CD1c-positive myeloid dendritic cell (primary cell): ENCODE measurements around the gene NECAP2.
A peak's percentile ranks its signal among the peaks of the same experiment; 100 is the strongest.
"Not testable (repeated sequence)": the region's sequence is repeated elsewhere in the genome, so short reads cannot be mapped to it uniquely, and the experiment has no call there.

Experiments used
- DNase-seq: peaks from one replicate; pipeline ENCODE4 v3.0.0-alpha.2; 2016; ENCODE audit errors: extremely low spot score

The NECAP2 gene

GRCh38 chr1:16497474-16497904, 57.0 kb downstream of the NECAP2 start:
- not testable (repeated sequence) for DNase-seq

- DNase-seq, result not testable (repeated sequence)
Measured at GRCh38 chr1:16498047-16498446, 57.5 kb downstream of the NECAP2 start.

GRCh38 chr1:16498573-16499413, 58.3 kb downstream of the NECAP2 start:
- peak; percentile 82 for DNase-seq

- DNase-seq, result peak; percentile 59
Measured at GRCh38 chr1:16500466-16500865, 59.9 kb downstream of the NECAP2 start.

GRCh38 chr1:16500975-16501374, 60.5 kb downstream of the NECAP2 start:
- DNase-seq, result peak; percentile 25

GRCh38 chr1:16501446-16501845, 60.9 kb downstream of the NECAP2 start:
- DNase-seq, result not testable (repeated sequence)

- no peak for DNase-seq
Measured at GRCh38 chr1:16503494-16503893, 63.0 kb downstream of the NECAP2 start.

- DNase-seq, result not testable (repeated sequence)
Measured at GRCh38 chr1:16505870-16506269, 65.3 kb downstream of the NECAP2 start.

- DNase-seq, result not testable (repeated sequence)
Measured at GRCh38 chr1:16506364-16507136, 66.0 kb downstream of the NECAP2 start.

GRCh38 chr1:16508861-16509445, 68.4 kb downstream of the NECAP2 start:
- not testable (repeated sequence) for DNase-seq
